ENCODE results near the gene RIPPLY3. TPM values are rescaled to one million over a fixed set of nuclear protein-coding genes. Genes with fewer than 3 reads are reported as not detected.
"Not testable (repeated sequence)": the region's sequence is repeated elsewhere in the genome, so short reads cannot be mapped to it uniquely, and the experiment has no call there.

The RIPPLY3 gene
- total RNA-seq, 1 experiment from 2014 or later = not detected

DNA sequence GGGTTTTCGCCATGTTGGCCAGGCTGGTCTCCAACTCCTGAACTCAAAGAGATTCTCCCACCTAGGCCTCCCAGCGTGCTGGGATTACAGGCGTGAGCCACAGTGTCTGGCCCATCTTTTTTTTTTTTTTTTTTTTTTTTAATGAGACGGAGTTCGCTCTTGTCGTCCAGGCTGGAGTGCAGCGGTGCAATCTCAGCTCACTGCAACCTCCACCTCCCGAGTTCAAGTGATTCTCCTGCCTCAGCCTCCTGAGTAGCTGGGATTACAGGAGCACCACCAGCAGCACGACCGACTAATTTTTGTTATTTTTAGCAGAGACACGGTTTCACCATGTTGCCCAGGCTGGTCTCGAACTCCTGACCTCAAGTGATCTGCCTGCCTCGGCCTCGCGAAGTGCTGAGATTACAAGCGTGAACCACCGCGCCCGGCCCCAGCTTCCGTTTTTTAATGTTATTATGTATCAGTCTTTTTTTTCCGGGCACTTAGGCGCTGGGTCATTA lies 17.3 kb upstream of the RIPPLY3 start:
- H2AFZ ChIP-seq (ENCODE audit: low read depth, low read length, poor library complexity, severe bottlenecking); H3K9me2 ChIP-seq (ENCODE audit: insufficient read depth); H4K20me1 ChIP-seq (ENCODE audit: insufficient read depth); H3K36me3 ChIP-seq (ENCODE audit: control insufficient read depth in 1 of 2, insufficient read depth in 2 of 2, low read length in 2 of 2); H3K79me2 ChIP-seq (ENCODE audit: insufficient read depth, low read length); BruUV-seq (replicated peaks); ATAC-seq; DNase-seq (ENCODE audit: low read depth, low spot score); H3K9me3 ChIP-seq (ENCODE audit: control insufficient read depth in 1 of 2, insufficient read depth in 1 of 2, low read depth in 1 of 2, low read length in 2 of 2); intact Hi-C loops (cut with micrococcal nuclease); H3K27me3 ChIP-seq (ENCODE audit: insufficient read depth, low read length): not testable (repeated sequence)
- TF ChIP-seq SP1 (IDR thresholded peaks at IDR 0.05; ENCODE audit: low read depth) (0 out of 2 replicates have a peak, but pooled peaks have one; percentile 3), CBX3 (IDR thresholded peaks at IDR 0.05; ENCODE audit: low read depth) (0 out of 2 replicates have a peak, but pooled peaks have one; percentile 8)
- ChIA-PET POLR2A (interaction anchor here (0.7 to 2.0 kb wide), 4 partner anchors 10 to 37 kb away, joined by 3 to 10 read pairs (median 5); no protein-coding TSS in a partner anchor), RAD21 (ENCODE audit: low non-redundant PET in 1 of 2, low total read pairs in 2 of 2, uncharacterized antibody in 2 of 2, unreplicated experiment in 2 of 2) (interaction anchor here in 1 of 2 experiments (1.3 kb wide), 1 partner anchor 12 kb away, joined by 4 read pairs; no protein-coding TSS in a partner anchor), CTCF (interaction anchor here (0.7 to 3.5 kb wide), 12 partner anchors 10 to 867 kb away, joined by 3 to 31 read pairs (median 4); no protein-coding TSS in a partner anchor)
- Histone ChIP-seq H3K9ac (ENCODE audit: low read length) (peak overlapping the region; percentile 68), H3K27ac (ENCODE audit: low read depth, low read length) (peak overlapping the region; percentile 83), H3K4me1 (ENCODE audit: control insufficient read depth in 1 of 2, insufficient read depth in 2 of 2, low read length in 2 of 2) (peaks cover 11 to 25% of the 10 kb centered on the region in 2 experiments), H3K4me3 (replicated peaks in 1 of 2; ENCODE audit: low read depth in 1 of 2, low read length in 2 of 2) (peak overlapping the region; percentile 46 to 57), H3K4me2 (ENCODE audit: low read length) (peak overlapping the region; percentile 86)

GRCh38 chr21:36989699-36990507 lies 16.6 kb upstream of the RIPPLY3 start:
- H2AFZ ChIP-seq (ENCODE audit: low read depth, low read length, poor library complexity, severe bottlenecking) = peak overlapping the region; percentile 34
- BruUV-seq (replicated peaks) = no TSS peak
- no peaks in the 10 kb centered on the region for H3K27me3 ChIP-seq (ENCODE audit: insufficient read depth, low read length)
- peak overlapping the region; percentile 46 to 57 for H3K4me3 ChIP-seq (replicated peaks in 1 of 2; ENCODE audit: low read depth in 1 of 2, low read length in 2 of 2)
- no peaks in the 10 kb centered on the region for H4K20me1 ChIP-seq (ENCODE audit: insufficient read depth)
- peaks cover 11 to 25% of the 10 kb centered on the region in 2 experiments for H3K4me1 ChIP-seq (ENCODE audit: control insufficient read depth in 1 of 2, insufficient read depth in 2 of 2, low read length in 2 of 2)
- H3K27ac ChIP-seq (ENCODE audit: low read depth, low read length) = peak overlapping the region; percentile 83
- ATAC-seq (peak; percentile 94), DNase-seq (ENCODE audit: low read depth, low spot score) (peak; percentile 81)
- H3K36me3 ChIP-seq (ENCODE audit: control insufficient read depth in 1 of 2, insufficient read depth in 2 of 2, low read length in 2 of 2) = no peaks in the 10 kb centered on the region
- RAD21 ChIA-PET (ENCODE audit: low non-redundant PET in 1 of 2, low total read pairs in 2 of 2, uncharacterized antibody in 2 of 2, unreplicated experiment in 2 of 2) = interaction anchor here in 1 of 2 experiments (0.9 to 1.3 kb wide), 2 partner anchors 13 to 20 kb away, joined by 4 read pairs; no protein-coding TSS in a partner anchor
- intact Hi-C loops (cut with micrococcal nuclease) = no loop called here
- H3K4me2 ChIP-seq (ENCODE audit: low read length) = peak overlapping the region; percentile 86
- peak overlapping the region; percentile 68 for H3K9ac ChIP-seq (ENCODE audit: low read length)
- CTCF ChIA-PET = interaction anchor here (0.7 to 3.5 kb wide), 13 partner anchors 9 to 574 kb away, joined by 3 to 31 read pairs (median 4); no protein-coding TSS in a partner anchor
- no peaks in the 10 kb centered on the region for H3K9me3 ChIP-seq (ENCODE audit: control insufficient read depth in 1 of 2, insufficient read depth in 1 of 2, low read depth in 1 of 2, low read length in 2 of 2)
- H3K9me2 ChIP-seq (ENCODE audit: insufficient read depth) = no peaks in the 10 kb centered on the region
- no peaks in the 10 kb centered on the region for H3K79me2 ChIP-seq (ENCODE audit: insufficient read depth, low read length)
- POLR2A ChIA-PET = interaction anchor here (1.3 to 2.0 kb wide), 3 partner anchors 11 to 20 kb away, joined by 4 to 10 read pairs (median 6); no protein-coding TSS in a partner anchor
- TF ChIP-seq ZBTB33 (IDR thresholded peaks at IDR 0.05; ENCODE audit: extremely low read depth, insufficient replicate concordance, low read length) (no peak), EZH2phosphoT487 (IDR thresholded peaks at IDR 0.05; ENCODE audit: borderline replicate concordance) (no peak), CEBPB (IDR thresholded peaks at IDR 0.05; ENCODE audit: low read depth) (no peak), ELF1 (IDR thresholded peaks at IDR 0.05; ENCODE audit: borderline replicate concordance, low read depth) (no peak), TCF7L2 (IDR thresholded peaks at IDR 0.05; ENCODE audit: borderline replicate concordance, extremely low read depth, insufficient read depth, insufficient read length) (no peak), YY1 (IDR thresholded peaks at IDR 0.05; ENCODE audit: extremely low read depth, insufficient replicate concordance, low read depth, low read length) (peak; percentile 61), EGR1 (IDR thresholded peaks at IDR 0.05; ENCODE audit: low read depth) (peak; percentile 83), POLR2A (IDR thresholded peaks at IDR 0.05; ENCODE audit: borderline replicate concordance, extremely low read depth, insufficient read depth, insufficient read length) (peak; percentile 30), SIN3A (IDR thresholded peaks at IDR 0.05; ENCODE audit: low read depth) (no peak), JUND (IDR thresholded peaks at IDR 0.05) (no peak), CBX3 (IDR thresholded peaks at IDR 0.05; ENCODE audit: low read depth) (no peak; the same call in 1 of the 2 replicates), ZFX (IDR thresholded peaks at IDR 0.05) (peak; percentile 95)
- TF ChIP-seq, protein P1, sequence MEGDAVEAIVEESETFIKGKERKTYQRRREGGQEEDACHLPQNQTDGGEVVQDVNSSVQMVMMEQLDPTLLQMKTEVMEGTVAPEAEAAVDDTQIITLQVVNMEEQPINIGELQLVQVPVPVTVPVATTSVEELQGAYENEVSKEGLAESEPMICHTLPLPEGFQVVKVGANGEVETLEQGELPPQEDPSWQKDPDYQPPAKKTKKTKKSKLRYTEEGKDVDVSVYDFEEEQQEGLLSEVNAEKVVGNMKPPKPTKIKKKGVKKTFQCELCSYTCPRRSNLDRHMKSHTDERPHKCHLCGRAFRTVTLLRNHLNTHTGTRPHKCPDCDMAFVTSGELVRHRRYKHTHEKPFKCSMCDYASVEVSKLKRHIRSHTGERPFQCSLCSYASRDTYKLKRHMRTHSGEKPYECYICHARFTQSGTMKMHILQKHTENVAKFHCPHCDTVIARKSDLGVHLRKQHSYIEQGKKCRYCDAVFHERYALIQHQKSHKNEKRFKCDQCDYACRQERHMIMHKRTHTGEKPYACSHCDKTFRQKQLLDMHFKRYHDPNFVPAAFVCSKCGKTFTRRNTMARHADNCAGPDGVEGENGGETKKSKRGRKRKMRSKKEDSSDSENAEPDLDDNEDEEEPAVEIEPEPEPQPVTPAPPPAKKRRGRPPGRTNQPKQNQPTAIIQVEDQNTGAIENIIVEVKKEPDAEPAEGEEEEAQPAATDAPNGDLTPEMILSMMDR (IDR thresholded peaks at IDR 0.05 in 2 of 3, conservative IDR thresholded peaks at IDR 0.05 in 1 of 3; ENCODE audit: borderline replicate concordance in 1 of 3, insufficient read depth in 1 of 3, low read depth in 2 of 3, low read length in 2 of 3) = peak in 2 of 3 experiments; percentile 44 to 69; a peak in 4 of 6 replicates

Data from HCT116 (cell line).